GM13976 (cell line): ENCODE data around the gene TRNP1.

Experiments used
- DNase-seq: peaks from one replicate; pipeline ENCODE4 v3.0.0; 2012; ENCODE audit warnings: low spot score
- in situ Hi-C: fragments of 300-500 bp; cut with MboI; formaldehyde crosslinking; loops from one replicate; pipeline ENCODE4 v1.12.0; 2022; ENCODE audit warnings: low sequenced_read_pairs, mixed read lengths, inconsistent platforms; ENCODE audit not compliant: unreplicated experiment
- TF ChIP-seq, protein P1 (sequence below): IDR thresholded peaks from 2 replicates; pipeline ENCODE4 v1.5.1; 2012; ENCODE audit warnings: borderline replicate concordance, mild to moderate bottlenecking; ENCODE audit not compliant: insufficient read depth; ENCODE audit errors: extremely low read depth, missing control alignments, control extremely low read depth

Gene TRNP1

DNA sequence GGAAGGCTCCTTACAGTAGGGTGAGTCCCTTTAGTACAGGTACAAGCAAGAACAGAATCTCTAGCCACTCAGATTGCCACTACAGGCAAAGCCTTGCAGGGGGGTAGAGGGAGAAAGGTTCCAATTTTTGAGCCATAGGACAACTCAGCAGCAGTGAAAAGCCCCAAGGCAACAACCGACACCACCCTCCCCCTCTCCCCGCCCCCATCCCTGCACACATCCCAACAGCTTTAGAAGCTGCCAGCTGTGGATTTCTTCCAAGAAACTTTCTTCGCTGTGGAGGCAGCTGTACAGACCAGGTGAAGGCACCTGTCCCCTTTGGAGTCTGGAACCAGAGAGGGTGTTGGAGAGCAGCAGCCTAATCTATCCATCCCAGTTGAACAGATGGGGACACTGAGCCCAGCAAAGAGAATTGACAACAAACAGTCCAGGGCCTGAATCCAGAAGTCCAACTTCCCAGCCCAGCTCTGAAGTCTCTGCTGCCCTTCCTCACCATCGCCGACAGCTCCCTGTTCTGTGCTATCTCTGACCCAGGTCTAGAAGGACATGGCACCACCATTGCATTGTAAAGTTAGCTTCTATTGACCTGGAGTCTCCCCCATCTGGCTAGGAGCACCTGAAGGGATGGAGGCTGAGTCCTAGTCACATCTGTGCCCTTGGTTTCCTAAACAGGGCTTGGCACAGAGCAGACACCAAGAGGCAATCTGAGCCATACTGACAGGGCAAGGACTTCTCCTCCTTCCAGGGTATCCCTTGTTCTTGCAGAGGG, 16.9 kb downstream of the TRNP1 start:
- in situ Hi-C loops: no loop called here
- TF ChIP-seq, protein P1, sequence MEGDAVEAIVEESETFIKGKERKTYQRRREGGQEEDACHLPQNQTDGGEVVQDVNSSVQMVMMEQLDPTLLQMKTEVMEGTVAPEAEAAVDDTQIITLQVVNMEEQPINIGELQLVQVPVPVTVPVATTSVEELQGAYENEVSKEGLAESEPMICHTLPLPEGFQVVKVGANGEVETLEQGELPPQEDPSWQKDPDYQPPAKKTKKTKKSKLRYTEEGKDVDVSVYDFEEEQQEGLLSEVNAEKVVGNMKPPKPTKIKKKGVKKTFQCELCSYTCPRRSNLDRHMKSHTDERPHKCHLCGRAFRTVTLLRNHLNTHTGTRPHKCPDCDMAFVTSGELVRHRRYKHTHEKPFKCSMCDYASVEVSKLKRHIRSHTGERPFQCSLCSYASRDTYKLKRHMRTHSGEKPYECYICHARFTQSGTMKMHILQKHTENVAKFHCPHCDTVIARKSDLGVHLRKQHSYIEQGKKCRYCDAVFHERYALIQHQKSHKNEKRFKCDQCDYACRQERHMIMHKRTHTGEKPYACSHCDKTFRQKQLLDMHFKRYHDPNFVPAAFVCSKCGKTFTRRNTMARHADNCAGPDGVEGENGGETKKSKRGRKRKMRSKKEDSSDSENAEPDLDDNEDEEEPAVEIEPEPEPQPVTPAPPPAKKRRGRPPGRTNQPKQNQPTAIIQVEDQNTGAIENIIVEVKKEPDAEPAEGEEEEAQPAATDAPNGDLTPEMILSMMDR: no peak
- DNase-seq: no peak

DNA sequence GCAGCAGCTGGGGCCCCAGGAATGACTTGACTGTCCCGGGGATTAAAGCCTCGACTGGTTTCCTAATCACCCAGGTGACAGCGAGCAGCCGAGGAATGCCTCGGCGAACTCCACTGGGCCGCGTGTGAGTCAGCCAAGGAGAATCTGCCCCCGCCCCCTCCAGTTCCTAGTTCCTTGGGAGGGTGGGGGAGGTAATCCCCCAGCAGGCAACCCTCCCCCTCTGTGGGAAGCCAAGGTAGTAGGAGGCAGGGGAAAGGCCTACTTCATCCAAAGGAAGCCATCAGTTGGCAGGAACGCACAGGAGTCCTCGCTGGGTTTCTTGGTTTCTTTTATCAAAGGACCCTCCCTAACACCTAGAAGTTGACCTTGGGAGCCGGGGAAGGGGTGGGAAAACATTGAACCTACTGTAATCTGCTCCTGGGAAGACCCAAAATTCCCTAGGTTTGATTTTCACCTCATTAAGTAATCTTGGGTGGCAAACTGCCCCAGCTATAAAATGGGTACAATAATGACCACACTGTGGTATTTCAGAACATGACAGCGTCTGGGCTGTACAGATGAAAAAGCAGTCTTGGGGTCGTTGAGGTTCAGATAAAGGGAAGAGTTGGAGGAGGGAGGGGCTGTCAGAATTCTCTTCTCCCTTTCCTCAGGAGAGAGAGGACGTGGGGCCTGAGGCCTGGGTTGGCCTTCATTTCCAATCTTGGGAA, 17.7 kb downstream of the TRNP1 start:
- in situ Hi-C loops: no loop called here
- TF ChIP-seq, protein P1: no peak
- DNase-seq: no peak

DNA sequence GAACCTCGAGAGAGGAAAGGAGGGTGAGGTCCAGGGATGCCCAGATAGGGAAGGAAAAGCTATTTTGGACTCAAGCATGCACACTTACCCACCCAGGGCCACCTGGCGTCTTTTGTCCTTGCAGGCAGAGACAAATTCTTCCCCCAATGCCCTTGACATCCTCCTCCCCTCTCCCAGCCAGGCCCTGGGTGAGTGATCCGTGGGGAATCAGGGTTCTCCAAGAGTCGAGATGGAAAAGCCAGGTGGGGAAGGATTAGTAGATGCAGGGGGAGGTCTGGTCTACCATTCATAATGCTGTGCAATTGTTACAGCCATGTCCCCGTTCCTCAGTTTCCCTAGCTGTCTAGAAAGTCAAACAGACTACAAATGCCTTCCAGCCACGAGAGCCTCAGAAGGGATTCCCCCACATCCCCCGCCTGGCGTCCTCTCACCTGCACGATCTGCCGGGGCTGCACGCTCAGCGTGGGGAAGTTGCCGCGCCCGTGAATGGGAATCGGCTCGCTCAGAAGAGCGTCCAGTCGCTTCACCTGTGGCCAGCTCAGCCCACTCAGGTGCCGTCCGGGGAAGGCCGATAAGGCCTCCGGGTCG, 18.6 kb downstream of the TRNP1 start:
- TF ChIP-seq, protein P1: no peak
- DNase-seq: no peak
- in situ Hi-C loops: no loop called here

DNA sequence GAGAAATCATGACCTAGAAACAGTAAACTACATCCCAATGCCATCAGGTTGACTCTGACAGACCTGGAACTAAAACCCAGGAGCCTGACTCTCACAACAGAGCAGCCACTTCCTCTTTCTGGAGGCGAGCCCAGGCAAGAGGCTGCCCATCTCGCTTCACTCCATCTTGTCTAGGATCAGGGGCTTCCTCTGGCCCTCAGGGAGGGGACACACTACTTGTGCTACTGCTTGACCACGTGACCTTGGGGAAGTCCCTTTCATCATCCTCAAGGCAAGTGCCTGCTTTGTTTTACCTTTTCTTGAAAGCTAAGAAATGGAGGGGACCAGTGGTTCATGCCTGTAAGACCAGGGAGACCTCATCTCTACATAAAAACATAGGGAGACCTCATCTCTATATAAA, 21.8 kb downstream of the TRNP1 start:
- no peak for DNase-seq
- in situ Hi-C loops: no loop called here
- TF ChIP-seq, protein P1: no peak

DNA sequence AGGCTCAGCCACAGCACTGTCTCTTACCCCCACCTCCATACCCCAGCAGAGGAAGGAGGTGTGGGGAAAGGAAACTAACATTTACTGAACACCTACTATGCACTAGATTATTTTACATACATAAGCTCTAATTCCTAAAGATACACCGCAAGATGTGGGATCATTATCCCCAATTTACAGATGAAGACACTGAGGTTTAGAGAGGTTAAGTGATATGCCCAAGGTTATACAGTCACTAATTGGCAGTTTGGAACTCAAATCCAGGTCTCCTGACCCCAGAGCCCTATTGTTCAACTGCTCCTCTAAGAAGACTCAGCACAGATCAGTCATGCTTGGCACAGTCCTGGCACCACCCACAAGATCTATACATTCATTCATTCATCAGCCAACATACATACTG, 22.9 kb downstream of the TRNP1 start:
- in situ Hi-C loops: no loop called here

DNA sequence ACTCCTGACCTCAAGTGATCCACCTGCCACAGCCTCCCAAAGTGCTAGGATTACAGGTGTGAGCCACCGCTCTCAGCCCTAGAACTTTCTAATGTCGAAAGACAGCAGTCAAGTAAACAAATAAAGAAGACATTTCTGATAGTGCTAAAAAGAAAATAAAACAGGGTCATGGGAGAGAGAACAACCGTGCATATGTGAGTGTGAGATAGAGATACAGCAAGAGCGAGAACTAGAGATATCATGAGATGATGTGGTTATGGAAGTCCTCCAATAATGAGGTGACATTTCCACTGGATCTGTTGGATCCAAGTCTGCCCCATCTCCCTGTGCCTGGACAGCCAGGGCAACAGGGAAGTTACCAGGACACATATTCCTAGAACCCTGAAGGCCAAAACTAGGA, 23.7 kb downstream of the TRNP1 start:
- in situ Hi-C loops: no loop called here
- TF ChIP-seq, protein P1: no peak
- DNase-seq: no peak

More for the DNA sequence above, 22.9 kb downstream of the TRNP1 start:
- DNase-seq: no peak
- TF ChIP-seq, protein P1: no peak
